ENCODE data around the gene CCNQ.

DNA sequence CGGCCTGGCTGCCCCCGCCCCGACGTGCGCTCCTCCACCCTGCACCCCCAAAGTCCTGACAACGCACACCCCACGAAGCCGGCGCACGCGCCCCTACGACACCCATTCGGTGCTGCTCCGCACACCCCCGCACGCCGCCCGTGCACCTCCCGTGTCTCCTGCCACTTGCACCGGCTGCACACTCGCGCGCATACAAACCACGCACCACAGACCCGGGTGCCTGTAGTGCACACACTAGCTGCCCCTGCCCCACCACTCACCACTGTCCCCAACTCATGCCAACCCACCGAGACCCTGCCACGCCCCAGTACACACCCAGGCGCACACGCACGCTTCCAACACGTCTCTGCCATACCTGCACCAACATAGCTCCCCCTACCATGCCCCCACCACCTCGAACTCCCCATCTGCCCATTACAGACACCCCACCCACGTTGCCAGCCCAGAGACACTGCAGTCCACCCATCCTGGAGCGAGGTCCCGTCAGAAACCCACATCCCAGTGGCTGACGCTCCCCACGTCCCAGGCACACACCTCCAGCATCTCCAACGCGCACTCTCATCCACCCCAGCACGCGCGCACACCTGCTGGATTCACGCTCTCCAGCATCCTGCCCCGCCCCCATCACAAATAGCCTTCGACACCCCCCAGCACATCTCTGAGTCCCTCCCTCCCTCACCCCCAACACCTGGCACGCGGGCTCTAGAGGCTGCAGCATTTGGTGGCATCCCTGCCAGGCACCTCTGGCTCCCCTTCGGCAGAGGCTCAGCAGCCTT, 43.9 kb upstream of the CCNQ start:
- TF ChIP-seq, protein P1, sequence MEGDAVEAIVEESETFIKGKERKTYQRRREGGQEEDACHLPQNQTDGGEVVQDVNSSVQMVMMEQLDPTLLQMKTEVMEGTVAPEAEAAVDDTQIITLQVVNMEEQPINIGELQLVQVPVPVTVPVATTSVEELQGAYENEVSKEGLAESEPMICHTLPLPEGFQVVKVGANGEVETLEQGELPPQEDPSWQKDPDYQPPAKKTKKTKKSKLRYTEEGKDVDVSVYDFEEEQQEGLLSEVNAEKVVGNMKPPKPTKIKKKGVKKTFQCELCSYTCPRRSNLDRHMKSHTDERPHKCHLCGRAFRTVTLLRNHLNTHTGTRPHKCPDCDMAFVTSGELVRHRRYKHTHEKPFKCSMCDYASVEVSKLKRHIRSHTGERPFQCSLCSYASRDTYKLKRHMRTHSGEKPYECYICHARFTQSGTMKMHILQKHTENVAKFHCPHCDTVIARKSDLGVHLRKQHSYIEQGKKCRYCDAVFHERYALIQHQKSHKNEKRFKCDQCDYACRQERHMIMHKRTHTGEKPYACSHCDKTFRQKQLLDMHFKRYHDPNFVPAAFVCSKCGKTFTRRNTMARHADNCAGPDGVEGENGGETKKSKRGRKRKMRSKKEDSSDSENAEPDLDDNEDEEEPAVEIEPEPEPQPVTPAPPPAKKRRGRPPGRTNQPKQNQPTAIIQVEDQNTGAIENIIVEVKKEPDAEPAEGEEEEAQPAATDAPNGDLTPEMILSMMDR (conservative IDR thresholded peaks at IDR 0.05), result no peak
- no peak for TF ChIP-seq EZH2 (IDR thresholded peaks at IDR 0.05; ENCODE audit: low read depth)
